Osteoblast (primary cell): ENCODE measurements around the gene ZC3H4. TPM values are rescaled to one million over a fixed set of nuclear protein-coding genes. Genes with fewer than 3 reads are reported as not detected.

Experiments
- DNase-seq: peaks from one replicate; pipeline ENCODE4 v3.0.0; 2011; ENCODE audit warnings: low spot score, mixed read lengths; ENCODE audit not compliant: insufficient read length; ENCODE audit errors: missing footprints
- H2AFZ ChIP-seq: 2 replicates; pipeline ENCODE4 v1.6.0; 2011; ENCODE audit warnings: mild to moderate bottlenecking, low read length
- H3K27ac ChIP-seq: 2 replicates; pipeline ENCODE4 v1.5.1; 2011; ENCODE audit warnings: mild to moderate bottlenecking, low read depth, low read length, moderate library complexity
- H3K27me3 ChIP-seq: 2 replicates; pipeline ENCODE4 v1.6.0; 2012; ENCODE audit warnings: mild to moderate bottlenecking, control low read depth, inconsistent platforms, low read length, moderate library complexity; ENCODE audit not compliant: insufficient read depth
- H3K36me3 ChIP-seq: 2 replicates; pipeline ENCODE4 v1.5.1; 2011; ENCODE audit warnings: mild to moderate bottlenecking, low read length, control low read depth, moderate library complexity; ENCODE audit not compliant: insufficient read depth
- H3K4me1 ChIP-seq: 2 replicates; pipeline ENCODE4 v1.5.1; 2011; ENCODE audit warnings: mild to moderate bottlenecking, low read length, control low read depth, moderate library complexity; ENCODE audit not compliant: insufficient read depth
- H3K4me2 ChIP-seq: 2 replicates; pipeline ENCODE4 v1.6.0; 2011; ENCODE audit warnings: mild to moderate bottlenecking, low read length; ENCODE audit not compliant: insufficient read depth
- H3K4me3 ChIP-seq: fragments of 200-600 bp; sonication (generic); 3 replicates; pipeline ENCODE4 v1.5.1; 2012; ENCODE audit warnings: mild to moderate bottlenecking, low read length, inconsistent platforms; ENCODE audit not compliant: insufficient read depth
- H3K79me2 ChIP-seq: 2 replicates; pipeline ENCODE4 v1.6.0; 2012; ENCODE audit warnings: mild to moderate bottlenecking, low read length, control low read depth, inconsistent platforms; ENCODE audit not compliant: insufficient read depth
- H3K9me3 ChIP-seq: 2 replicates; pipeline ENCODE4 v1.5.1; 2011; ENCODE audit warnings: low read depth, low read length, control low read depth
- H4K20me1 ChIP-seq: 2 replicates; pipeline ENCODE4 v1.6.0; 2012; ENCODE audit warnings: mild to moderate bottlenecking, low read length, control low read depth; ENCODE audit not compliant: insufficient read depth
- CTCF ChIP-seq: IDR thresholded peaks from 2 replicates; pipeline ENCODE4 v1.5.1; 2011; ENCODE audit warnings: mild to moderate bottlenecking, low read depth, low read length, moderate library complexity; ENCODE audit errors: extremely low read depth
- total RNA-seq: library from RNA; depleted of rRNA; stranded (reverse); fragments of >200 nt; gene quantifications from 2 replicates; pipeline ENCODE4 v1.2.3, GENCODE V29; 2012

ZC3H4 gene
- total RNA-seq, 1 donor, result 14.1 TPM

GRCh38 chr19:47109177-47109540, 4.4 kb downstream of the ZC3H4 start:
- Histone ChIP-seq H3K27ac (peak overlapping the region; percentile 100), H3K79me2 (peaks cover 54% of the 10 kb centered on the region), H4K20me1 (peaks cover 5% of the 10 kb centered on the region), H3K4me3 (peak overlapping the region; percentile 88), H3K4me1 (peaks cover 46% of the 10 kb centered on the region), H3K36me3 (peaks cover 19% of the 10 kb centered on the region), H3K27me3 (no peaks in the 10 kb centered on the region), H2AFZ (no peak overlapping the region), H3K9me3 (no peaks in the 10 kb centered on the region), H3K4me2 (peak overlapping the region; percentile 97)
- DNase-seq, result no peak
- TF ChIP-seq CTCF, result no peak

- no peak for TF ChIP-seq CTCF
- Histone ChIP-seq H3K9me3 (no peaks in the 10 kb centered on the region), H4K20me1 (peaks cover 5% of the 10 kb centered on the region), H3K79me2 (peaks cover 64% of the 10 kb centered on the region), H3K4me2 (peak overlapping the region; percentile 28), H3K27me3 (no peaks in the 10 kb centered on the region), H2AFZ (no peak overlapping the region), H3K36me3 (peaks cover 19% of the 10 kb centered on the region), H3K4me1 (peaks cover 43% of the 10 kb centered on the region), H3K27ac (peak overlapping the region; percentile 100), H3K4me3 (no peak overlapping the region)
- DNase-seq, result no peak
Measured at GRCh38 chr19:47107953-47108746, 5.4 kb downstream of the ZC3H4 start.

GRCh38 chr19:47107202-47107952, 6.2 kb downstream of the ZC3H4 start:
- no peaks in the 10 kb centered on the region for H3K9me3 ChIP-seq
- no peak for DNase-seq
- peak overlapping the region; percentile 0 for H3K4me3 ChIP-seq
- H3K4me1 ChIP-seq, result peaks cover 51% of the 10 kb centered on the region
- no peak overlapping the region for H2AFZ ChIP-seq
- peaks cover 5% of the 10 kb centered on the region for H4K20me1 ChIP-seq
- peak overlapping the region; percentile 28 for H3K4me2 ChIP-seq
- H3K79me2 ChIP-seq, result peaks cover 72% of the 10 kb centered on the region
- TF ChIP-seq CTCF, result no peak
- peak overlapping the region; percentile 100 for H3K27ac ChIP-seq
- peaks cover 19% of the 10 kb centered on the region for H3K36me3 ChIP-seq
- no peaks in the 10 kb centered on the region for H3K27me3 ChIP-seq

GRCh38 chr19:47106821-47107201, 6.8 kb downstream of the ZC3H4 start:
- DNase-seq, result no peak
- Histone ChIP-seq H3K9me3 (no peaks in the 10 kb centered on the region), H3K4me1 (peaks cover 52% of the 10 kb centered on the region), H3K27ac (peak overlapping the region; percentile 100), H3K4me3 (no peak overlapping the region), H3K36me3 (peaks cover 19% of the 10 kb centered on the region), H3K4me2 (peak overlapping the region; percentile 28), H2AFZ (no peak overlapping the region), H4K20me1 (peaks cover 5% of the 10 kb centered on the region), H3K27me3 (no peaks in the 10 kb centered on the region), H3K79me2 (peaks cover 73% of the 10 kb centered on the region)
- no peak for TF ChIP-seq CTCF
